HAP-1 (cell line): ENCODE data around the gene ST6GALNAC3.

Source experiments
- DNase-seq, 2 experiments: peaks; one replicate each; pipeline ENCODE4 v3.0.0-alpha.2; 2016 to 2020; ENCODE audit warnings: low spot score in 2 of 2
- H3K27me3 ChIP-seq: fragments of 250-450 bp; sonication (Bioruptor Pico); 2 replicates; pipeline ENCODE4 v1.5.1; 2020; ENCODE audit warnings: low read depth, mild to moderate bottlenecking, moderate library complexity
- H3K36me3 ChIP-seq: fragments of 250-450 bp; sonication (Bioruptor Pico); replicated peaks from 2 replicates; pipeline ENCODE4 v1.5.1; 2020; ENCODE audit warnings: mild to moderate bottlenecking
- H3K4me1 ChIP-seq: fragments of 250-450 bp; sonication (Bioruptor Pico); 2 replicates; pipeline ENCODE4 v1.5.1; 2020; ENCODE audit warnings: mild to moderate bottlenecking
- H3K4me3 ChIP-seq: fragments of 250-450 bp; sonication (Bioruptor Pico); 2 replicates; pipeline ENCODE4 v1.5.1; 2020; ENCODE audit warnings: mild to moderate bottlenecking, moderate library complexity
- H3K9me3 ChIP-seq: fragments of 250-450 bp; sonication (Bioruptor Pico); 2 replicates; pipeline ENCODE4 v1.5.1; 2020; ENCODE audit warnings: mild to moderate bottlenecking, moderate library complexity
- in situ Hi-C: fragments of 300-500 bp; cut with MboI; formaldehyde crosslinking; loops from 3 replicates; pipeline ENCODE4 v1.14.3; 2020; ENCODE audit warnings: low sequenced_read_pairs, inconsistent platforms, mixed read lengths

The ST6GALNAC3 gene

GRCh38 chr1:76293831-76294230 lies 219.3 kb downstream of the ST6GALNAC3 start:
- no peak overlapping the region for H3K4me3 ChIP-seq
- DNase-seq: no peak
- no peaks in the 10 kb centered on the region for H3K36me3 ChIP-seq
- no peaks in the 10 kb centered on the region for H3K4me1 ChIP-seq
- no peaks in the 10 kb centered on the region for H3K27me3 ChIP-seq
- in situ Hi-C loops: no loop called here
- no peaks in the 10 kb centered on the region for H3K9me3 ChIP-seq

- H3K9me3 ChIP-seq: no peaks in the 10 kb centered on the region
- H3K27me3 ChIP-seq: no peaks in the 10 kb centered on the region
- DNase-seq: no peak
- in situ Hi-C loops: no loop called here
- no peak overlapping the region for H3K4me3 ChIP-seq
- no peaks in the 10 kb centered on the region for H3K4me1 ChIP-seq
- no peaks in the 10 kb centered on the region for H3K36me3 ChIP-seq
Measured at GRCh38 chr1:76294482-76295194, 220.1 kb downstream of the ST6GALNAC3 start.

GRCh38 chr1:76298399-76298798 lies 223.9 kb downstream of the ST6GALNAC3 start:
- no peaks in the 10 kb centered on the region for H3K9me3 ChIP-seq
- no peak for DNase-seq
- in situ Hi-C loops: no loop called here
- H3K36me3 ChIP-seq: no peaks in the 10 kb centered on the region
- H3K4me1 ChIP-seq: no peaks in the 10 kb centered on the region
- no peak overlapping the region for H3K4me3 ChIP-seq
- no peaks in the 10 kb centered on the region for H3K27me3 ChIP-seq

- no peaks in the 10 kb centered on the region for H3K36me3 ChIP-seq
- H3K4me1 ChIP-seq: no peaks in the 10 kb centered on the region
- no peak overlapping the region for H3K4me3 ChIP-seq
- no peaks in the 10 kb centered on the region for H3K9me3 ChIP-seq
- in situ Hi-C loops: no loop called here
- no peaks in the 10 kb centered on the region for H3K27me3 ChIP-seq
- no peak for DNase-seq
Measured at GRCh38 chr1:76299036-76299435, 224.5 kb downstream of the ST6GALNAC3 start.

- DNase-seq: no peak
- no peaks in the 10 kb centered on the region for H3K27me3 ChIP-seq
- H3K4me3 ChIP-seq: no peak overlapping the region
- no peaks in the 10 kb centered on the region for H3K36me3 ChIP-seq
- in situ Hi-C loops: no loop called here
- no peaks in the 10 kb centered on the region for H3K9me3 ChIP-seq
- no peaks in the 10 kb centered on the region for H3K4me1 ChIP-seq
Measured at GRCh38 chr1:76300556-76300955, 226.0 kb downstream of the ST6GALNAC3 start.

GRCh38 chr1:76302711-76303339 lies 228.3 kb downstream of the ST6GALNAC3 start:
- DNase-seq: no peak
- Histone ChIP-seq H3K9me3 (no peaks in the 10 kb centered on the region), H3K36me3 (no peaks in the 10 kb centered on the region), H3K4me3 (no peak overlapping the region), H3K27me3 (no peaks in the 10 kb centered on the region), H3K4me1 (no peaks in the 10 kb centered on the region)
- in situ Hi-C loops: no loop called here

- Histone ChIP-seq H3K27me3 (no peaks in the 10 kb centered on the region), H3K36me3 (no peaks in the 10 kb centered on the region), H3K9me3 (no peaks in the 10 kb centered on the region), H3K4me1 (no peaks in the 10 kb centered on the region), H3K4me3 (no peak overlapping the region)
- in situ Hi-C loops: no loop called here
- no peak for DNase-seq
Measured at GRCh38 chr1:76303340-76303717, 228.8 kb downstream of the ST6GALNAC3 start.

GRCh38 chr1:76313304-76313703 lies 238.8 kb downstream of the ST6GALNAC3 start:
- no peak for DNase-seq
- Histone ChIP-seq H3K4me1 (no peaks in the 10 kb centered on the region), H3K36me3 (no peaks in the 10 kb centered on the region), H3K4me3 (no peak overlapping the region), H3K27me3 (no peaks in the 10 kb centered on the region), H3K9me3 (no peaks in the 10 kb centered on the region)
- in situ Hi-C loops: no loop called here

GRCh38 chr1:76314730-76315129 lies 240.2 kb downstream of the ST6GALNAC3 start:
- in situ Hi-C loops: no loop called here
- no peak for DNase-seq
- no peaks in the 10 kb centered on the region for H3K4me1 ChIP-seq
- no peaks in the 10 kb centered on the region for H3K36me3 ChIP-seq
- no peaks in the 10 kb centered on the region for H3K9me3 ChIP-seq
- no peak overlapping the region for H3K4me3 ChIP-seq
- no peaks in the 10 kb centered on the region for H3K27me3 ChIP-seq

- no peaks in the 10 kb centered on the region for H3K36me3 ChIP-seq
- H3K4me3 ChIP-seq: no peak overlapping the region
- H3K27me3 ChIP-seq: no peaks in the 10 kb centered on the region
- in situ Hi-C loops: no loop called here
- H3K9me3 ChIP-seq: no peaks in the 10 kb centered on the region
- no peak for DNase-seq
- H3K4me1 ChIP-seq: no peaks in the 10 kb centered on the region
Measured at GRCh38 chr1:76317299-76317900, 242.9 kb downstream of the ST6GALNAC3 start.

- H3K36me3 ChIP-seq: no peaks in the 10 kb centered on the region
- H3K9me3 ChIP-seq: no peaks in the 10 kb centered on the region
- in situ Hi-C loops: no loop called here
- H3K4me3 ChIP-seq: no peak overlapping the region
- H3K4me1 ChIP-seq: no peaks in the 10 kb centered on the region
- no peaks in the 10 kb centered on the region for H3K27me3 ChIP-seq
- DNase-seq: peak; percentile 37 to 43
Measured at GRCh38 chr1:76330991-76331603, 256.6 kb downstream of the ST6GALNAC3 start.

GRCh38 chr1:76335882-76336281 lies 261.3 kb downstream of the ST6GALNAC3 start:
- Histone ChIP-seq H3K9me3 (no peaks in the 10 kb centered on the region), H3K4me1 (no peaks in the 10 kb centered on the region), H3K4me3 (no peak overlapping the region), H3K36me3 (no peaks in the 10 kb centered on the region), H3K27me3 (no peaks in the 10 kb centered on the region)
- in situ Hi-C loops: no loop called here
- no peak for DNase-seq

GRCh38 chr1:76336931-76337371 lies 262.4 kb downstream of the ST6GALNAC3 start:
- no peak overlapping the region for H3K4me3 ChIP-seq
- H3K36me3 ChIP-seq: no peaks in the 10 kb centered on the region
- no peak for DNase-seq
- no peaks in the 10 kb centered on the region for H3K4me1 ChIP-seq
- H3K27me3 ChIP-seq: no peaks in the 10 kb centered on the region
- in situ Hi-C loops: no loop called here
- no peaks in the 10 kb centered on the region for H3K9me3 ChIP-seq
